ENCODE data around the gene RPA3.

Gene RPA3

DNA sequence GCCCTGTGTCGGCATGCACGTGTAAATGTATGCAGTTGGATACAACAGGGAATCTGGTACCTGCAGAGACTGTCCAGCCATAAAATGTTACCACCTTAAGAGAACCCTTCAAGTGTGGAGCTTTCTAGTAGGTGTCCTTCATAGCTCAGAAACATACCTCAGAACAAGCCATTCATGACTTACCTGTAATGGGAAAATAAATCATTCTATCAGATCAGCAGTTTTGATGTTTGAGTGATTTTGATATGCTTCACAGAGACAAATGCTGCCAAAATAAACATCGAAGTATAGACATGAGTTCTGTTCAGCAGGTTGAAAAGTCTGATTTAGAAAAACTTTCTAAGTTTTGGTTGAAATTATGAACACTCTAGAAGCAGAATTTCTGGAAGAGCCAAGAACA is 111.4 kb downstream of the RPA3 start:
- DNase-seq (ENCODE audit: low read depth in 2 of 2), result no peak

DNA sequence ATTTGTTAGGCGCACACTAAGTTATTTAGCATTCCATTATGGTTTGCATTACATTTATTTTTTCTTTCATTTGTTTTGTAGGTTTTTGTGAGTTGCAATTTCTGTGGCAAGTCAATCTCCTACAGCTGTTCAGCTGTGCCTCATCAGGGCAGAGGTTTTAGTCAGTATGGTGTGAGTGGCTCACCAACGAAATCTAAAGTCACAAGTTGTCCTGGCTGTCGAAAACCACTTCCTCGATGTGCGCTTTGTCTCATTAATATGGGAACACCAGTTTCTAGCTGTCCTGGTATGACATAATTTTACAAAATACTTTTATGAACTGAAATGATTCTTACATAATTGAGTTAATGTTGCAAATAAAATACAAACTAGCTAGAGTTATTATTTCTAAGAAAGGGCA is 122.2 kb downstream of the RPA3 start:
- peak in 1 of 2 donors; percentile 3 for DNase-seq (ENCODE audit: low read depth in 2 of 2)

DNA sequence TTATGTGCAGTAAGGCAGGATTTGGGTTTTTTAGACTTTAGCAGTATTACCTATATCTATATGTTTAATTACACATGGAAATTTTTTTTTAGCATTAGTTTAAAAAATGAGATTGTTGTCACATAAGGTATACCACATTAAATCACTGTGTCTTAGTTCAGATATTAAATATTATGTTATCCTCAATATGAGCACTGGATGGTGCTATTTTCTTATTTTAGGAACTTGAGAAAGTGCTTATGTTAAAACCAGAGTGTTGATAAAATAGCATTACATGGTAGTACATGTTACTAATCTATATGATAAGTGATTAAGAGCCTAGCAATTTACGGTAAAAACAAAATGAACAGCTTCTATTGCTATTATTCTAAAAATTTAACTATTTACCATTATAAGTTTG is 123.0 kb downstream of the RPA3 start:
- no peak for DNase-seq (ENCODE audit: low read depth in 2 of 2)

Data from stimulated activated CD8-positive, alpha-beta memory T cell treated with anti-CD3 and anti-CD28 coated beads, Interleukin-7, amount 100 ng/mL, for 4 hours (primary cell).